ENCODE data around the gene MBD3. TPM values are rescaled to one million over a fixed set of nuclear protein-coding genes. Genes with fewer than 3 reads are reported as not detected.

Gene MBD3
- total and polyA plus RNA-seq, 3 donors from 2014 or later: 78.3 to 153 (median 146) TPM

- Histone ChIP-seq H3K4me1 (no peaks in the 10 kb centered on the region), H3K36me3 (ENCODE audit: low read depth, missing control alignments) (no peaks in the 10 kb centered on the region), H3K27me3 (no peaks in the 10 kb centered on the region), H3K27ac (no peak overlapping the region), H3K9me3 (no peaks in the 10 kb centered on the region), H3K4me3 (no peak overlapping the region)
- WGBS, 2 donors: 79 to 85% methylated on average over 22 of the region's 22 CpGs
- no peak for TF ChIP-seq POLR2A (IDR thresholded peaks at IDR 0.05)
- no peak for TF ChIP-seq CTCF (IDR thresholded peaks at IDR 0.05)
- DNase-seq: no peak
- intact Hi-C loops (cut with DNase I; ENCODE audit: low total_unique reads): no loop called here
Measured at GRCh38 chr19:1575323-1576241, 17.1 kb downstream of the MBD3 start.

- Histone ChIP-seq H3K4me3 (no peak overlapping the region), H3K27ac (no peak overlapping the region), H3K4me1 (no peaks in the 10 kb centered on the region), H3K36me3 (ENCODE audit: low read depth, missing control alignments) (no peaks in the 10 kb centered on the region), H3K27me3 (no peaks in the 10 kb centered on the region), H3K9me3 (no peaks in the 10 kb centered on the region)
- no peak for DNase-seq
- intact Hi-C loops (cut with DNase I; ENCODE audit: low total_unique reads): no loop called here
- no peak for TF ChIP-seq POLR2A (IDR thresholded peaks at IDR 0.05)
- no peak for TF ChIP-seq CTCF (IDR thresholded peaks at IDR 0.05)
- 82 to 88% methylated on average over 5 to 34 of the region's 34 CpGs for WGBS, 2 donors
Measured at GRCh38 chr19:1574354-1575136, 18.1 kb downstream of the MBD3 start.

- Histone ChIP-seq H3K27ac (no peak overlapping the region), H3K27me3 (no peaks in the 10 kb centered on the region), H3K36me3 (ENCODE audit: low read depth, missing control alignments) (no peaks in the 10 kb centered on the region), H3K4me3 (no peak overlapping the region), H3K4me1 (peaks cover 6% of the 10 kb centered on the region), H3K9me3 (no peaks in the 10 kb centered on the region)
- DNase-seq: no peak
- TF ChIP-seq CTCF (IDR thresholded peaks at IDR 0.05) (no peak), POLR2A (IDR thresholded peaks at IDR 0.05) (no peak)
- 85 to 87% methylated on average over 9 of the region's 9 CpGs for WGBS, 2 donors
- intact Hi-C loops (cut with DNase I; ENCODE audit: low total_unique reads): no loop called here
Measured at GRCh38 chr19:1572795-1573194, 19.9 kb downstream of the MBD3 start.

GRCh38 chr19:1571358-1571757 is 21.3 kb downstream of the MBD3 start:
- Histone ChIP-seq H3K4me3 (no peak overlapping the region), H3K9me3 (no peaks in the 10 kb centered on the region), H3K4me1 (peaks cover 6% of the 10 kb centered on the region), H3K27ac (no peak overlapping the region), H3K27me3 (no peaks in the 10 kb centered on the region), H3K36me3 (ENCODE audit: low read depth, missing control alignments) (no peaks in the 10 kb centered on the region)
- intact Hi-C loops (cut with DNase I; ENCODE audit: low total_unique reads): no loop called here
- no peak for DNase-seq
- WGBS, 2 donors: 88 to 91% methylated on average over 12 of the region's 12 CpGs
- TF ChIP-seq CTCF (IDR thresholded peaks at IDR 0.05): no peak
- TF ChIP-seq POLR2A (IDR thresholded peaks at IDR 0.05): no peak
